Cardiac muscle cell (in vitro differentiated cells and primary cell): ENCODE data around the gene F11R. TPM values are rescaled to one million over a fixed set of nuclear protein-coding genes. Genes with fewer than 3 reads are reported as not detected.

Experiments
- DNase-seq, 2 donors: peaks; one replicate each; pipeline versions ENCODE4 v3.0.0 to v3.0.0-alpha.2; 2010 to 2017; ENCODE audit warnings: low read depth in 1 of 2, low spot score in 1 of 2
- H3K27ac ChIP-seq: fragments of 200-600 bp; sonication (generic); 2 replicates; pipeline ENCODE4 v1.5.1; 2016
- H3K27me3 ChIP-seq: fragments of 200-600 bp; sonication (generic); 2 replicates; pipeline ENCODE4 v1.6.0; 2016; ENCODE audit warnings: control low read depth
- H3K36me3 ChIP-seq: fragments of 200-600 bp; sonication (generic); 2 replicates; pipeline ENCODE4 v1.5.1; 2016; ENCODE audit warnings: control low read depth
- H3K4me1 ChIP-seq: fragments of 200-600 bp; sonication (generic); 2 replicates; pipeline ENCODE4 v1.8.1; 2017; ENCODE audit warnings: low read depth, mild to moderate bottlenecking, mixed run types
- H3K4me3 ChIP-seq: fragments of 200-600 bp; sonication (generic); 2 replicates; pipeline ENCODE4 v1.5.1; 2016; ENCODE audit warnings: mild to moderate bottlenecking
- H3K9me3 ChIP-seq: fragments of 200-600 bp; sonication (generic); 2 replicates; pipeline ENCODE4 v1.5.1; 2017; ENCODE audit warnings: low read depth, mild to moderate bottlenecking, control low read depth
- polyA plus RNA-seq: library from polyadenylated mRNA; unstranded; fragments of >200 nt; fragmentation: Nextera tagmentation; extraction: Ambion mirVana; gene quantifications from 2 replicates; pipeline ENCODE4 v1.2.1, GENCODE V29; 2016
- total RNA-seq: library from RNA; depleted of rRNA; stranded (reverse); fragments of >200 nt; gene quantifications from 2 replicates; pipeline ENCODE4 v1.2.3, GENCODE V29; 2016
- TF ChIP-seq, protein P1 (sequence below): IDR thresholded peaks from 2 replicates; pipeline ENCODE4 v1.5.1; 2012; ENCODE audit warnings: low read depth, mild to moderate bottlenecking, low read length

Gene F11R
- total and polyA plus RNA-seq, 2 experiments from 2014 or later, result 90.1 to 93.7 TPM

GRCh38 chr1:160975026-160975425 is 45.9 kb downstream of the F11R start:
- no peaks in the 10 kb centered on the region for H3K27me3 ChIP-seq
- no peaks in the 10 kb centered on the region for H3K36me3 ChIP-seq
- no peaks in the 10 kb centered on the region for H3K4me1 ChIP-seq
- no peaks in the 10 kb centered on the region for H3K9me3 ChIP-seq
- no peak for DNase-seq
- TF ChIP-seq, protein P1, sequence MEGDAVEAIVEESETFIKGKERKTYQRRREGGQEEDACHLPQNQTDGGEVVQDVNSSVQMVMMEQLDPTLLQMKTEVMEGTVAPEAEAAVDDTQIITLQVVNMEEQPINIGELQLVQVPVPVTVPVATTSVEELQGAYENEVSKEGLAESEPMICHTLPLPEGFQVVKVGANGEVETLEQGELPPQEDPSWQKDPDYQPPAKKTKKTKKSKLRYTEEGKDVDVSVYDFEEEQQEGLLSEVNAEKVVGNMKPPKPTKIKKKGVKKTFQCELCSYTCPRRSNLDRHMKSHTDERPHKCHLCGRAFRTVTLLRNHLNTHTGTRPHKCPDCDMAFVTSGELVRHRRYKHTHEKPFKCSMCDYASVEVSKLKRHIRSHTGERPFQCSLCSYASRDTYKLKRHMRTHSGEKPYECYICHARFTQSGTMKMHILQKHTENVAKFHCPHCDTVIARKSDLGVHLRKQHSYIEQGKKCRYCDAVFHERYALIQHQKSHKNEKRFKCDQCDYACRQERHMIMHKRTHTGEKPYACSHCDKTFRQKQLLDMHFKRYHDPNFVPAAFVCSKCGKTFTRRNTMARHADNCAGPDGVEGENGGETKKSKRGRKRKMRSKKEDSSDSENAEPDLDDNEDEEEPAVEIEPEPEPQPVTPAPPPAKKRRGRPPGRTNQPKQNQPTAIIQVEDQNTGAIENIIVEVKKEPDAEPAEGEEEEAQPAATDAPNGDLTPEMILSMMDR, result no peak
- no peak overlapping the region for H3K27ac ChIP-seq
- no peak overlapping the region for H3K4me3 ChIP-seq

GRCh38 chr1:160973491-160973890 is 47.5 kb downstream of the F11R start:
- TF ChIP-seq, protein P1, result no peak
- no peaks in the 10 kb centered on the region for H3K4me1 ChIP-seq
- H3K9me3 ChIP-seq, result no peaks in the 10 kb centered on the region
- no peaks in the 10 kb centered on the region for H3K27me3 ChIP-seq
- H3K27ac ChIP-seq, result no peak overlapping the region
- no peak for DNase-seq
- no peaks in the 10 kb centered on the region for H3K36me3 ChIP-seq
- no peak overlapping the region for H3K4me3 ChIP-seq

GRCh38 chr1:160972939-160973338 is 48.0 kb downstream of the F11R start:
- H3K27ac ChIP-seq, result no peak overlapping the region
- DNase-seq, result no peak
- no peak overlapping the region for H3K4me3 ChIP-seq
- no peaks in the 10 kb centered on the region for H3K9me3 ChIP-seq
- TF ChIP-seq, protein P1, result no peak
- no peaks in the 10 kb centered on the region for H3K27me3 ChIP-seq
- H3K4me1 ChIP-seq, result no peaks in the 10 kb centered on the region
- no peaks in the 10 kb centered on the region for H3K36me3 ChIP-seq

DNA sequence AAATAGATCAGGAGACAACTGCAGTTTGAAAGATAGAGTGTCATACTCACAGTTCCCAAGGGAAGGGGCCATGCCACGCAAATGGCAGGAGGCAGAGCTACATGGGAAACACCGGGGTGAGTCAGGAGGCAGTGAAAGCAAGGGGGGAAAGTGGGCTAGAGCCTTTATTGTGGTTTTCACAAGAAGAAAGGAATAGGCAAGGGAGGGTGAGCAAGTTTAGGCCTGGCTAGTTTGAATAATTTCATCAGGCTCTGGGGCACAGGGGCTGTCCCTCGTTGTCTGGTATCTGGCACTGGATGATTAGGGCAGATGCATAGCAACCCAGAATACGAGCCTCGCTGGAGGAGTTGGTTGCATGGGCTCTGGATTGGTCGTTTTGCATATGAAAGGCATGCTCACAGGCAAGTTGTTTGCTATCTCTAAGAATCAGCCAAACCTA is 49.3 kb downstream of the F11R start:
- no peaks in the 10 kb centered on the region for H3K27me3 ChIP-seq
- TF ChIP-seq, protein P1, result no peak
- H3K4me1 ChIP-seq, result no peaks in the 10 kb centered on the region
- H3K9me3 ChIP-seq, result no peaks in the 10 kb centered on the region
- H3K4me3 ChIP-seq, result no peak overlapping the region
- no peaks in the 10 kb centered on the region for H3K36me3 ChIP-seq
- no peak overlapping the region for H3K27ac ChIP-seq
- DNase-seq, result no peak

GRCh38 chr1:160963521-160963920 is 57.4 kb downstream of the F11R start:
- Histone ChIP-seq H3K4me3 (no peak overlapping the region), H3K27ac (no peak overlapping the region), H3K27me3 (no peaks in the 10 kb centered on the region), H3K4me1 (no peaks in the 10 kb centered on the region), H3K36me3 (no peaks in the 10 kb centered on the region), H3K9me3 (no peaks in the 10 kb centered on the region)
- TF ChIP-seq, protein P1, result no peak
- DNase-seq, result no peak

- TF ChIP-seq, protein P1, result no peak
- H3K4me1 ChIP-seq, result no peaks in the 10 kb centered on the region
- no peak overlapping the region for H3K27ac ChIP-seq
- no peaks in the 10 kb centered on the region for H3K9me3 ChIP-seq
- H3K4me3 ChIP-seq, result no peak overlapping the region
- DNase-seq, result no peak
- H3K27me3 ChIP-seq, result no peaks in the 10 kb centered on the region
- H3K36me3 ChIP-seq, result no peaks in the 10 kb centered on the region
These were observed 59.5 kb downstream of the F11R start for GRCh38 chr1:160961419-160961818.
